H1 (cell line): ENCODE results near the gene MOB3B.

ENCODE experiments used
- ATF3 ChIP-seq: IDR thresholded peaks from 2 replicates; pipeline ENCODE4 v1.6.1; 2011; ENCODE audit warnings: low read depth, mild to moderate bottlenecking, low read length; ENCODE audit not compliant: insufficient read depth
- CTCF ChIP-seq, 3 experiments: IDR thresholded peaks; 1 replicate in 2 of 3; 2 replicates in 1 of 3; pipeline versions ENCODE4 v1.5.1 to v1.6.1; 2011; ENCODE audit warnings: low read length in 3 of 3, mild to moderate bottlenecking in 3 of 3, inconsistent platforms in 2 of 3, low read depth in 1 of 3, moderate library complexity in 1 of 3; ENCODE audit not compliant: insufficient read depth in 1 of 3; ENCODE audit errors: control extremely low read depth in 1 of 3
- HDAC6 ChIP-seq: IDR thresholded peaks from one replicate; pipeline ENCODE4 v1.7.1; 2012; ENCODE audit warnings: low read depth, mild to moderate bottlenecking, inconsistent platforms, low read length, moderate library complexity
- TAF1 ChIP-seq: IDR thresholded peaks from 2 replicates; pipeline ENCODE4 v1.6.1; 2011; ENCODE audit warnings: mild to moderate bottlenecking, low read depth, low read length

GRCh38 chr9:27280249-27280648 lies 249.4 kb downstream of the MOB3B start:
- no peak for TF ChIP-seq CTCF (IDR thresholded peaks at IDR 0.05; ENCODE audit: control extremely low read depth in 1 of 3, insufficient read depth in 1 of 3, low read depth in 1 of 3, low read length in 3 of 3)
- TF ChIP-seq HDAC6, result no peak
- no peak for TF ChIP-seq ATF3
- TF ChIP-seq TAF1, result no peak
